C4-2B (cell line): ENCODE results near the gene ASXL3.

Source experiments
- CTCF ChIP-seq: fragments of 450-650 bp; conservative IDR thresholded peaks from 2 replicates; pipeline ENCODE4 v1.5.1; 2017; ENCODE audit warnings: mild to moderate bottlenecking
- ZFX ChIP-seq: fragments of 450-650 bp; IDR thresholded peaks from 2 replicates; pipeline ENCODE4 v1.6.1; 2017

DNA sequence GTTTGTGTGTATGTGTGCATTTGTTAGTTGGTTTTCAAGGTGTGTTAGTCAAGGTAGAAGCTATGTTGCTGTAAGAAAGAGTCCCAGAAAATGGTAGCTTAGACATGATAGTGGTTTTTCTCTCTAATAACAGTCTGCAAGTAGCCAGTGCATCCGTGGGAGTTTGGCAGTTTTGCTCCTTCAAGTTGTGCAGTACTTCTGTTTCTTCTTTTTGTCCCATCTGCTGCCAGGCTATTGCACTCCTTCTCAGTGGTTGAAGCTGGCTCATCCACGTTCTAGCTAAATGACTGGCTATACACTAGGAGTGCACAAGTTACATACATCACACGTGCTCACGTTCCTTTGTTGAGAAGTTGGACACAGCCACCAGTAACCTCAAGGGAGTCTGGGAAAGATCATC, 134.7 kb downstream of the ASXL3 start:
- TF ChIP-seq CTCF (no peak), ZFX (no peak)
